22Rv1 (cell line): Measurements from ENCODE around the gene RPS4Y1.

Source experiments
- CTCF ChIP-seq: fragments of 450-650 bp; IDR thresholded peaks from 2 replicates; pipeline ENCODE4 v1.5.1; 2017; ENCODE audit warnings: mild to moderate bottlenecking
- ZFX ChIP-seq: fragments of 450-650 bp; IDR thresholded peaks from 2 replicates; pipeline ENCODE4 v1.6.1; 2017; ENCODE audit warnings: antibody characterized with exemption, borderline replicate concordance

GRCh38 chrY:2913066-2913815, 71.8 kb downstream of the RPS4Y1 start:
- TF ChIP-seq CTCF (peak; percentile 56), ZFX (no peak)
